H1 (cell line): ENCODE results near the gene LANCL2. TPM values are rescaled to one million over a fixed set of nuclear protein-coding genes. Genes with fewer than 3 reads are reported as not detected.

Source experiments
- CTCF ChIA-PET: fragments of 300-600 bp; sonication (Branson Sonifier 250); formaldehyde crosslinking; loops from one replicate; lab custom pipeline; 2021; ENCODE audit not compliant: partially characterized antibody; lab: Charles Lee
- POLR2A ChIA-PET: fragments of 300-600 bp; sonication (Branson Sonifier 250); formaldehyde crosslinking; loops from one replicate; lab custom pipeline; 2021; ENCODE audit warnings: inconsistent platforms; ENCODE audit not compliant: partially characterized antibody; lab: Charles Lee
- DNase-seq, 2 experiments: peaks; one replicate each; pipeline versions ENCODE4 v3.0.0 to v3.0.0-alpha.2; 2010 to 2022; ENCODE audit warnings: low spot score in 2 of 2, low read depth in 1 of 2, mixed read lengths in 1 of 2
- FAIRE-seq: peaks from 2 replicates; lab custom pipeline; 2011; peaks lifted over from hg19 to GRCh38; lab: Jason Lieb, UNC
- H2AFZ ChIP-seq: 2 replicates; pipeline ENCODE4 v1.8.1; 2012; ENCODE audit warnings: low read length, inconsistent platforms
- H2AK5ac ChIP-seq: 2 replicates; pipeline ENCODE4 v1.6.1; 2013; ENCODE audit warnings: low read depth, low read length
- H2BK120ac ChIP-seq: replicated peaks from 2 replicates; pipeline ENCODE3; 2013; ENCODE audit warnings: low read depth, low read length, inconsistent platforms
- H2BK12ac ChIP-seq: 2 replicates; pipeline ENCODE4 v1.6.1; 2013; ENCODE audit warnings: low read depth, low read length
- H2BK15ac ChIP-seq: 2 replicates; pipeline ENCODE4 v1.6.1; 2013; ENCODE audit warnings: low read length
- H2BK20ac ChIP-seq: 2 replicates; pipeline ENCODE4 v1.6.1; 2013; ENCODE audit warnings: low read length
- H2BK5ac ChIP-seq: 2 replicates; pipeline ENCODE4 v1.6.1; 2013; ENCODE audit warnings: low read depth, low read length
- H3K14ac ChIP-seq: 2 replicates; pipeline ENCODE4 v1.6.1; 2013; ENCODE audit warnings: inconsistent platforms; ENCODE audit not compliant: insufficient read length
- H3K18ac ChIP-seq: 2 replicates; pipeline ENCODE4 v1.6.1; 2013; ENCODE audit warnings: low read length; ENCODE audit errors: extremely low read depth
- H3K23ac ChIP-seq: 2 replicates; pipeline ENCODE4 v1.6.1; 2013; ENCODE audit warnings: inconsistent platforms; ENCODE audit not compliant: insufficient read length
- H3K23me2 ChIP-seq: 2 replicates; pipeline ENCODE4 v1.6.1; 2013; ENCODE audit warnings: low read depth, low read length
- H3K27ac ChIP-seq: 2 replicates; pipeline ENCODE4 v1.6.1; 2011; ENCODE audit warnings: low read depth, low read length, inconsistent platforms
- H3K27me3 ChIP-seq, 4 experiments: replicated peaks in 1 of 4; 1 replicate in 1 of 4; 2 replicates in 3 of 4; pipeline versions ENCODE4 v1.6.1 to v1.8.1; 2011 to 2013; ENCODE audit warnings: low read length in 3 of 4, mild to moderate bottlenecking in 3 of 4, inconsistent platforms in 2 of 4, mixed read lengths in 2 of 4, moderate library complexity in 1 of 4; ENCODE audit not compliant: control insufficient read depth in 3 of 4, insufficient read depth in 3 of 4; ENCODE audit errors: extremely low read depth in 1 of 4
- H3K36me3 ChIP-seq, 4 experiments: 2 replicates each; pipeline versions ENCODE4 v1.6.1 to v1.8.1; 2011 to 2013; ENCODE audit warnings: mild to moderate bottlenecking in 4 of 4, low read length in 3 of 4, moderate library complexity in 2 of 4, control low read depth in 1 of 4, inconsistent platforms in 1 of 4; ENCODE audit not compliant: insufficient read depth in 4 of 4, control insufficient read depth in 2 of 4
- H3K4ac ChIP-seq: replicated peaks from 2 replicates; pipeline ENCODE3; 2013; ENCODE audit warnings: low read length, low read depth, mixed read lengths, inconsistent platforms; ENCODE audit not compliant: insufficient read length
- H3K4me1 ChIP-seq, 4 experiments: replicated peaks in 1 of 4; 1 replicate in 1 of 4; 2 replicates in 3 of 4; pipeline versions ENCODE4 v1.6.1 to v1.8.1; 2011 to 2013; ENCODE audit warnings: low read length in 3 of 4, inconsistent platforms in 2 of 4, mixed read lengths in 1 of 4; ENCODE audit not compliant: insufficient read depth in 4 of 4, control insufficient read depth in 3 of 4
- H3K4me2 ChIP-seq, 2 experiments: 2 replicates each; pipeline versions ENCODE4 v1.6.1 to v1.8.1; 2011 to 2013; ENCODE audit warnings: low read depth in 2 of 2, low read length in 2 of 2, control low read depth in 1 of 2, inconsistent platforms in 1 of 2, mild to moderate bottlenecking in 1 of 2; ENCODE audit not compliant: insufficient read depth in 1 of 2
- H3K4me3 ChIP-seq, 4 experiments: fragments of 200-600, 300-600 bp in 1 of 4; sonication (generic), shearing (Covaris generic), sonication (Bioruptor Twin) in 1 of 4; 2 replicates each; pipeline versions ENCODE4 v1.5.1 to v1.8.1; 2011 to 2016; ENCODE audit warnings: low read length in 4 of 4, low read depth in 3 of 4, control low read depth in 2 of 4, inconsistent platforms in 2 of 4, mild to moderate bottlenecking in 2 of 4, mixed read lengths in 1 of 4, moderate library complexity in 1 of 4; ENCODE audit not compliant: insufficient read depth in 2 of 4; ENCODE audit errors: extremely low read depth in 1 of 4
- H3K56ac ChIP-seq: replicated peaks from 2 replicates; pipeline ENCODE3; 2013; ENCODE audit warnings: low read depth, mild to moderate bottlenecking, mixed read lengths, low read length, inconsistent platforms; ENCODE audit not compliant: insufficient read length
- H3K79me1 ChIP-seq: 2 replicates; pipeline ENCODE4 v1.6.1; 2013; ENCODE audit warnings: low read depth, low read length, control low read depth
- H3K79me2 ChIP-seq, 2 experiments: 2 replicates each; pipeline versions ENCODE4 v1.6.1 to v1.8.1; 2012 to 2013; ENCODE audit warnings: low read length in 2 of 2, mild to moderate bottlenecking in 2 of 2, inconsistent platforms in 1 of 2; ENCODE audit not compliant: insufficient read depth in 2 of 2, control insufficient read depth in 1 of 2
- H3K9ac ChIP-seq, 4 experiments: replicated peaks in 1 of 4; 1 replicate in 1 of 4; 2 replicates in 3 of 4; pipeline versions ENCODE4 v1.6.1 to v1.8.1; 2011 to 2013; ENCODE audit warnings: low read depth in 3 of 4, low read length in 3 of 4, control low read depth in 2 of 4, mild to moderate bottlenecking in 2 of 4, moderate library complexity in 2 of 4, inconsistent platforms in 1 of 4; ENCODE audit errors: extremely low read depth in 1 of 4
- H3K9me3 ChIP-seq, 2 experiments: 2 replicates each; pipeline versions ENCODE4 v1.6.1 to v1.8.1; 2012 to 2013; ENCODE audit warnings: mild to moderate bottlenecking in 2 of 2, moderate library complexity in 2 of 2, control low read depth in 1 of 2, inconsistent platforms in 1 of 2, low read depth in 1 of 2, low read length in 1 of 2, mixed read lengths in 1 of 2; ENCODE audit not compliant: insufficient read depth in 2 of 2
- H4K20me1 ChIP-seq, 2 experiments: replicated peaks in 1 of 2; 2 replicates each; pipeline versions ENCODE3 to v1.8.1; 2011 to 2013; ENCODE audit warnings: inconsistent platforms in 2 of 2, low read length in 2 of 2, mild to moderate bottlenecking in 1 of 2; ENCODE audit not compliant: insufficient read depth in 2 of 2, control insufficient read depth in 1 of 2
- H4K5ac ChIP-seq: 2 replicates; pipeline ENCODE4 v1.6.1; 2013; ENCODE audit warnings: low read length, low read depth, mixed read lengths, inconsistent platforms; ENCODE audit not compliant: insufficient read length
- H4K8ac ChIP-seq: 2 replicates; pipeline ENCODE4 v1.8.0; 2013; ENCODE audit warnings: mild to moderate bottlenecking, moderate library complexity, low read length, inconsistent platforms; ENCODE audit not compliant: insufficient read depth; ENCODE audit errors: extremely low read depth
- H4K91ac ChIP-seq: replicated peaks from 2 replicates; pipeline ENCODE3; 2013; ENCODE audit warnings: low read length, mixed read lengths, inconsistent platforms; ENCODE audit not compliant: insufficient read length
- ATF2 ChIP-seq: IDR thresholded peaks from 2 replicates; pipeline ENCODE4 v1.6.1; 2012; ENCODE audit warnings: low read length, inconsistent platforms
- BRCA1 ChIP-seq: IDR thresholded peaks from 2 replicates; pipeline ENCODE4 v1.6.1; 2012; ENCODE audit warnings: low read depth, low read length, improper control_type of control experiment
- CBX5 ChIP-seq: fragments of 300-800, 300-1000 bp; sonication (generic); IDR thresholded peaks from 2 replicates; pipeline ENCODE4 v1.7.1; 2016; ENCODE audit warnings: antibody characterized with exemption, low read length, low read depth
- KDM4A ChIP-seq: IDR thresholded peaks from one replicate; pipeline ENCODE4 v1.7.1; 2012; ENCODE audit warnings: low read depth, mild to moderate bottlenecking, moderate library complexity, low read length, inconsistent platforms; ENCODE audit not compliant: severe bottlenecking
- NANOG ChIP-seq: IDR thresholded peaks from 2 replicates; pipeline ENCODE4 v1.6.1; 2011; ENCODE audit warnings: low read length, low read depth, mild to moderate bottlenecking, inconsistent platforms; ENCODE audit not compliant: insufficient read depth, poor library complexity, severe bottlenecking
- PHF8 ChIP-seq: fragments of 200-600 bp; sonication (generic); conservative IDR thresholded peaks from 2 replicates; pipeline ENCODE4 v1.7.1; 2012; ENCODE audit warnings: low read depth, mild to moderate bottlenecking, inconsistent platforms, low read length, moderate library complexity
- RFX5 ChIP-seq: IDR thresholded peaks from 2 replicates; pipeline ENCODE4 v1.6.1; 2011; ENCODE audit warnings: low read depth, low read length, improper control_type of control experiment, borderline replicate concordance
- SIX5 ChIP-seq: IDR thresholded peaks from 2 replicates; pipeline ENCODE4 v1.6.1; 2011; ENCODE audit warnings: mild to moderate bottlenecking, low read depth, low read length
- SUZ12 ChIP-seq: fragments of 200-600 bp; sonication (generic); IDR thresholded peaks from 2 replicates; pipeline ENCODE4 v1.6.1; 2012; ENCODE audit warnings: mild to moderate bottlenecking, inconsistent platforms, low read length, moderate library complexity, mixed read lengths
- TAF1 ChIP-seq: IDR thresholded peaks from 2 replicates; pipeline ENCODE4 v1.6.1; 2011; ENCODE audit warnings: mild to moderate bottlenecking, low read depth, low read length
- WGBS, 2 experiments: shearing (Covaris generic) in 1 of 2; methylation state at CpG; one replicate each; pipeline versions ENCODE4 v1.1.6 to v1.1.7; 2013 to 2015; ENCODE audit warnings: low lambda C conversion rate in 2 of 2, mixed read lengths in 2 of 2, inconsistent platforms in 1 of 2, low coverage in 1 of 2, missing lambda C conversion rate in 1 of 2; ENCODE audit not compliant: insufficient replicate concordance in 2 of 2, insufficient coverage in 1 of 2, insufficient read length in 1 of 2; ENCODE audit errors: extremely low coverage in 1 of 2, missing lambda C conversion rate in 1 of 2; 5-methylcytosine and 5-hydroxymethylcytosine counted together
- polyA plus RNA-seq, 7 experiments: library from polyadenylated mRNA; depleted of rRNA in 3 of 7; stranded (reverse) in 5 of 7; unstranded in 2 of 7; fragments of >200 nt in 5 of 7; fragments of 200-250 nt in 2 of 7; gene quantifications; 1 replicate in 5 of 7; 2 replicates in 1 of 7; 4 replicates in 1 of 7; pipeline versions ENCODE4 v1.2.1 to v1.2.3, GENCODE V29; 2011 to 2013; ENCODE audit warnings: missing spikeins in 2 of 7, mixed read lengths in 2 of 7
- total RNA-seq: library from RNA; stranded (reverse); fragmentation: NEBNext Ultra II Directional; extraction: Animal tissue kit (Norgen Biotek cat#: 25700); gene quantifications from 2 replicates; pipeline ENCODE4 v1.2.1, GENCODE V29; 2021
- TF ChIP-seq, protein P1 (sequence below): IDR thresholded peaks from 2 replicates; pipeline ENCODE4 v1.6.1; 2011; ENCODE audit warnings: low read length, improper control_type of control experiment

The LANCL2 gene
- total and polyA plus RNA-seq, 2 of the 8 experiments (the other 6 are each of a cell fraction or from before 2014, with no cell fraction given): 9.2 to 9.5 TPM

GRCh38 chr7:55350281-55350680 is 14.9 kb upstream of the LANCL2 start:
- no peak overlapping the region for H3K23ac ChIP-seq
- H3K4me1 ChIP-seq: peaks cover 0 to 3% (median 0%) of the 10 kb centered on the region in 4 experiments; a peak in 1 of 7 replicates
- DNase-seq (no peak), FAIRE-seq (no peak)
- no peak overlapping the region for H2AK5ac ChIP-seq
- no peak overlapping the region for H4K5ac ChIP-seq
- no peak overlapping the region for H3K4me2 ChIP-seq
- H2BK120ac ChIP-seq: no peak overlapping the region
- no peaks in the 10 kb centered on the region for H3K79me2 ChIP-seq
- no peak overlapping the region for H4K91ac ChIP-seq
- H2BK20ac ChIP-seq: no peak overlapping the region
- no peak overlapping the region for H3K27ac ChIP-seq
- POLR2A ChIA-PET: interaction anchor here (1.7 to 2.6 kb wide), 2 partner anchors 16 kb away, joined by 7 to 15 read pairs; partner anchors contain the start of gene LANCL2
- H3K9ac ChIP-seq: no peak overlapping the region
- H3K4ac ChIP-seq: no peak overlapping the region
- H2BK12ac ChIP-seq: no peak overlapping the region
- H3K9me3 ChIP-seq: peaks cover 0 to 2% of the 10 kb centered on the region in 2 experiments; a peak in 1 of 4 replicates
- H3K27me3 ChIP-seq: no peaks in the 10 kb centered on the region
- CTCF ChIA-PET: interaction anchor here (0.7 kb wide), 1 partner anchor 561 kb away, joined by 3 read pairs; no protein-coding TSS in a partner anchor
- no peak overlapping the region for H3K14ac ChIP-seq
- H3K23me2 ChIP-seq: 0 out of 2 replicates have a peak, but pooled peaks cover 2% of the 10 kb centered on the region
- H4K20me1 ChIP-seq: no peaks in the 10 kb centered on the region
- no peak overlapping the region for H3K18ac ChIP-seq
- 76% methylated on average over 7 of the region's 7 CpGs; no CpG with 5 or more reads in 1 of the 2 experiments for WGBS, 2 experiments
- no peak overlapping the region for H4K8ac ChIP-seq
- H2BK5ac ChIP-seq: no peak overlapping the region
- H2AFZ ChIP-seq: no peak overlapping the region
- H3K56ac ChIP-seq: no peak overlapping the region
- H3K79me1 ChIP-seq: no peaks in the 10 kb centered on the region
- no peaks in the 10 kb centered on the region for H3K36me3 ChIP-seq
- no peak overlapping the region for H2BK15ac ChIP-seq
- no peak overlapping the region for H3K4me3 ChIP-seq
- TF ChIP-seq SIX5 (no peak), RFX5 (no peak), CBX5 (no peak), KDM4A (no peak), ATF2 (no peak), SUZ12 (no peak), PHF8 (no peak), NANOG (no peak), BRCA1 (no peak), TAF1 (no peak)
- TF ChIP-seq, protein P1, sequence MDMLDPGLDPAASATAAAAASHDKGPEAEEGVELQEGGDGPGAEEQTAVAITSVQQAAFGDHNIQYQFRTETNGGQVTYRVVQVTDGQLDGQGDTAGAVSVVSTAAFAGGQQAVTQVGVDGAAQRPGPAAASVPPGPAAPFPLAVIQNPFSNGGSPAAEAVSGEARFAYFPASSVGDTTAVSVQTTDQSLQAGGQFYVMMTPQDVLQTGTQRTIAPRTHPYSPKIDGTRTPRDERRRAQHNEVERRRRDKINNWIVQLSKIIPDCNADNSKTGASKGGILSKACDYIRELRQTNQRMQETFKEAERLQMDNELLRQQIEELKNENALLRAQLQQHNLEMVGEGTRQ: no peak
